Measurements from ENCODE around the gene C1orf21.

Gene C1orf21

DNA sequence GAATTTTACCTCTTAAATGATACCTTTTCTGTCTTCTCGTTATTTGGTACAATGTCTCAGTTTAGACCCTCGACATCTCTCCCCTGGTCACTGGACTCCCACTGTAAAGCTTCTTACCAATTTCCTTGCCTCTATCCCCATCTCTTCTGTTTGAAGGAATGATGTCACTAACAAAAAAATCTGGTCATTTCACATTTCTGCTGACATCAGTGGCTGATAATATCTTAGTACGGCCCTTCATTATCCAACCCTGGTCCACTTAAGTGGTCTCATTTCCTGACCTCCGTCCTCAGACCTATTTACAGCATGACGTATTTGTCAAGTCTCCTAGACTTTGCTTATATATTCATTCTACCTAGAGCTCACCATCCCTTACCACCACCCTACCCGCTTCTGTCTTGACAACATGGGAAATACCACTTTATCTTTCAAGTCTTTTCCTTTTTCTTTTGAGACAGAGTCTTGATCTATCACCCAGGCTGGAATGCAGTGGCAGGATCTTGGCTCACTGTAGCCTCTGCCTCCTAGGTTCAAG, 60.9 kb downstream of the C1orf21 start:
- DNase-seq (ENCODE audit: low read depth): no peak

GRCh38 chr1:184449916-184450315, 63.1 kb downstream of the C1orf21 start:
- DNase-seq (ENCODE audit: low read depth): no peak

GRCh38 chr1:184455786-184456185, 69.0 kb downstream of the C1orf21 start:
- no peak for DNase-seq (ENCODE audit: low read depth)

DNA sequence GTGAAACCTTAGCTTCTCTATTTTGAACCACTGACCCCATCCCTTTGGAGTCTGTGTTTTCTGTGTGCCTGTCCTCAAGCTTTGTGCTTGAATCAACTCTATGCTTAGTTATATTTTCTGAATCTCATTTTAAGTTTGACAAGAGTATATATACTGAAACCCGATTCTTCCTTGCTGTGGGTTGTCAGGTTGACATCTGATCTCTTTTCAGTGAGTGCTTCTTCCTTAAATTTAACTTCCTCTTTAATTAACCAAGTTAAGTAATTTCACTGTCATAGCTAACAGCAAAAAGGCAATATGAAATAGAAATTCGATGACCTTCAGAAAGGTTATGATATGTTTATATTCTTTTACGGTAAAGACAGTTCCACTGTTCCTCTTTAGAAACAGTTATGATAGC, 69.4 kb downstream of the C1orf21 start:
- DNase-seq (ENCODE audit: low read depth): no peak

- no peak for DNase-seq (ENCODE audit: low read depth)
These were observed 70.7 kb downstream of the C1orf21 start for GRCh38 chr1:184457500-184457899.

DNA sequence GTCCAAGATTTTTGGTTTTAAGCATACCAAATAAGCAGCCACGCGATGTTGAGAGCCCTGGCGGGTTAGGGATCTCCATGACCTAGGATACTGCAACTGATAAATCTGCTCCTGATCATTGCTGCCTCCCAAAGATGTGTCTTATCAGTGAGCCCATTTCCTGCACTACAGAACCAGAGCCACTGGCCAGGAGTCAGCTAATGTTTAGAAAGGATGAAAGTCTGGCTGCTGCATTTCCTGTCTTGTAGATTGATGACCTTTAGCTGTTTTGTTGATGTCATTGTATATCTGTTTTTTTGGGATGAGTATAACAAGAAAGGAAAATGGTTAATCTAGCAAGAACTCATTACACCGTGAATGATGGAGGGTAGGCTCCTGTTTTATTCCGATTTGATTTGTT, 74.5 kb downstream of the C1orf21 start:
- no peak for DNase-seq (ENCODE audit: low read depth)

GRCh38 chr1:184462155-184462554, 75.3 kb downstream of the C1orf21 start:
- no peak for DNase-seq (ENCODE audit: low read depth)

DNA sequence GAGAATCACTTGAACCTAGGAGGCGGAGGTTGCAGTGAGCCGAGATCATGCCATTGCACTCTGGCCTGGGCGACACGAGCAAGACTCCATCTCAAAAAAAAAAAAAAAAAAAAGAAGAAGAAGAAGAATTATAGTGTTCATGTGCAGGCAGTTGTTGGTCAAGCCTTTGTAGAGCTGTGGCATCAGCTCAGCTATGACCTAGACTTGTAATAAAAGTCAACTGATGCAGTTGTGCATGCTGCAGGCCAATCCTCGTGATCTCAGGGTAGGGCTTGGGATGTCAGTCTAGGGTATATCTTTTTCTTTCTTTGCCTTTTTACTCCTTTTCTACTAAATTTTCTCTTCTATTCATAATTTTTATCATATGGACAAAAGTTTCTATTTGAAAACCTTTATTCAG, 76.2 kb downstream of the C1orf21 start:
- DNase-seq (ENCODE audit: low read depth): no peak

DNA sequence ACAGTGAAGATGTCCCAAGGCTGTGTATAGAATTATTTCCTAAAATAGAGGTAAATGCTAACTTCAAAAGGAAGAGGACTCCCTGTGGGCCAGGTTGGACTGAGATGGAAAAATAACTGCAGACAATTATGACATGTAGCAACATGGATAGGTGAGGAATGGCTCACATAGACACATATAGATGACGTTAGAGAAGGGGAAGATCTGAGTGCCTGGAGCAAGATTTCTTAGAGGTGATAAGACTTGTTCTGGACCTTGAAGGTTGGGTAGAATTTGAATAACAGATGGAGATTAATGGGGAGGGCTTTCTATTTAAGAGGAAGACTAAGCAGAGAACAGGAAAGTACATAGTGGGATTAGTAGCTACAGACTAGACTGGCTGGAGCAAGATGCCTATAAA, 76.9 kb downstream of the C1orf21 start:
- DNase-seq (ENCODE audit: low read depth): no peak

DNA sequence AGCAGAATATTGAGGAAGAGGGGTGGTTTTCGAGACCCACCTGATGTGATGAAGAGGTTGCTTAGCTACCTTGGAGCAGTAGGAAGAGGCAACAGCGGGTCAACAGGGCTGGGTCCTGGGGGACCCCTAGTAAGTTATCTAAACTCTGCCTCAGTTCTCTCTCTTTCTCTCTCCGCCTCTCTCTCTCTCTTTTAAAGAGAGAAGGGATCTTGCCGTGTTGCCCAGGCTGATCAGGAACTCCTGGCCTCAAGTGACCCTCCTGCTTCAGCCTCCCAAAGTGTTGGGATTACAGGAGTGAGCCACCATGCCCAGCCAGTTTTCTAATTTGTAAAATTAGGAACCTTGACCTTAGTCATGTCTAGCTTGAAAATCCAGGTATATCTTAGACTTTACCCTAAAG, 77.9 kb downstream of the C1orf21 start:
- no peak for DNase-seq (ENCODE audit: low read depth)

DNA sequence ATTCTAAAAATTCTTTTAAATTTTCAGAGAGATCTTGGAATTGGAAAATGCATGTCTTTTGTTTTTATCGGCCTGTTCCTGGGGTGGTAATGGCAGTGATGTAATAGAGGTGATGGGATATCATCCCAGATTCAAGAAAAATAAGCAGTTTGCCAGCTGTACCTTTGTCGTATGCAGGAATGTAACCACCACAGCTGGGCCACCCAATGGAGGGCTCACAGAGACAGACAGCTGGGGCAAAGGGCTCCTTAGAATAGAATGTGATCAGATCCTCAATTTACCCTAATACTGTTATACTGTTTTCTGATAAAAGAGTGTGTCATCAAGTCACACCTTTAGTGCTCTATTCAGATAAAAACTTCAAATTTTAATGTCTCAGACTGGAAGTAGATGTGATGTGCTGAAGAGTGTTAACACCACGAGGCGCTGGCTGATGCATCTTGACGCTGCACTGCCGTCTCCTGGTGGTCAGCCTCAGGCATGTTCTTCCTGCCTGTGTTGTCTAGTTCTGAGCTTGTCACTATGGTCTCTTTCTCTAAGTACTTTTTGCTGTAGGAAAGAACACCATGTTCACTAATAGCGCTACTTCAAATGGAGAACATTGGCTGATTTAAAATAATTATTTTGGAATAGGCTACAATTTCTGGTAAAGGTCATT, 78.8 kb downstream of the C1orf21 start:
- DNase-seq (ENCODE audit: low read depth): no peak

GRCh38 chr1:184467295-184467694, 80.5 kb downstream of the C1orf21 start:
- DNase-seq (ENCODE audit: low read depth): no peak

GRCh38 chr1:184469396-184469795, 82.6 kb downstream of the C1orf21 start:
- DNase-seq (ENCODE audit: low read depth): no peak

DNA sequence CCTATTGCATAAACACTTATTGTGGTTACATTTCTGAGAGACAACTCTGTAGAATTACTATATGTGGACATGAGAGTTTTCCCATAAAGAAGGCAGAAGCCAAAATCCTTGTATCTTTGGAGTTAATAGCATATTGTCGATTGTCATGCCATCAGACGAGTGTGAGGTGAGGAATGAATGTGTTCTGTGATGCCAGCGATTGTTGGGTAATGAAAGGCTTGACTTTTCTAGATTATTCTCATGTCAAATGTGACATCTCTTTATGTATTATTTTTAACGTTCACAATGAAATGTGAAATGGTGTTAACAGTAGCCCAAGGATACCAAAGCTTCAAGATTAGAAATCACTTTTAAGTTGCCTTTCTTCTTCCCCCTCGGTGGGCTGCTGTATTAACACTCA, 84.9 kb downstream of the C1orf21 start:
- no peak for DNase-seq (ENCODE audit: low read depth)

DNA sequence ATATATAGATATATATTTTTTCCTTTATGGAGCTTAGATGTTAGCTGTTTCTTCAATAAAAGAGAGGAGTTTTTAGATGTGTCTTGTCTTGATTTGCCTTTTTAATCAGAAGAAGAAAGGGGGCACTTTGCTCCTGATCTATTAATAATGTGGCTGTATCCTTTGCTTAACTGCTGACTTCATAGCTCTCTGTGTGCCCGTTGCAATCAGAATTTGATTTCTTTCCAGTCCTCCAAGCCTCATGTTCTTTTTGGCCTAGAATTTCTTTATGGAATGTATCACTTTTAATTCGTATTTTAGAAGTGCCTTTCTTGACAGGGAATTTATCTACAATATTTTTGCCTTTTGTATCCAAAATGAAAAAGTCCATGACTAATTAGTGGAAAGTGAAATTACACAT, 85.3 kb downstream of the C1orf21 start:
- no peak for DNase-seq (ENCODE audit: low read depth)

DNA sequence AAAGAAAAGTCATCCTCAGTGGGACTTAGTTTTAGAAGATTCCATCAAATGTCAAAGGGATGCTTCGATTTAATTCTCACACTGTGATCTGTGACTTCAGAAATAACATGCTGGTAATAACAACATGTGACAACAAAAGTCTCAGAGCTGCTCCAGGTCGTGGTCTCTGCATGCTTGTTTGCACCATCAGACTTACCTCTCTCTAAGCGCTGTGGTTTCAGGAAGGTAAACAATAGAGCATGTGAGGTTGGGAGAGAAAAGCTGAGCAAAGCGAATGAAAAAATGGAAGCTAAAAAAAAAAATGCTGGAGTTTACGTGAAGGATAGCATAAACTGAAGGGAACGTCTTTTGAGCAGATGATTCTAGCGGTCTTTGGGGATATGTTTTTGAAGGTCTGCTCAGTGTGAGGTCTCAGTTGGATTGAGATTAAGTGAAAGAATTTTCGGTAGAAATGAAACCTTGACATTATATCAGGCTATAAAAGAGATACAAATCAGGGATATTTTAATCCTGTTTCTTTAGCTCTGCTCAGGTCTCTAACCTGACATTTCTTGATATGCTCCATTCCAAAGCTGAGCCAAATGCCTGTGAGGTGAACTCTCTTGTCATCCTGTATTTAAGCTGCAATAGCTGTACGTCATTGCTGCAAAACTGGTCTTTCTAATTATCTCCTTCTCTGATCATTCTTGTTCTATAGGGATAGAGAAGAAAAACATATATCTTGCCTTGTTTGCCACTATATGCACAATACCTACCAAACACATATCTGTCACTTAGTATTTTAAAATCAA, 86.5 kb downstream of the C1orf21 start:
- DNase-seq (ENCODE audit: low read depth): no peak

DNA sequence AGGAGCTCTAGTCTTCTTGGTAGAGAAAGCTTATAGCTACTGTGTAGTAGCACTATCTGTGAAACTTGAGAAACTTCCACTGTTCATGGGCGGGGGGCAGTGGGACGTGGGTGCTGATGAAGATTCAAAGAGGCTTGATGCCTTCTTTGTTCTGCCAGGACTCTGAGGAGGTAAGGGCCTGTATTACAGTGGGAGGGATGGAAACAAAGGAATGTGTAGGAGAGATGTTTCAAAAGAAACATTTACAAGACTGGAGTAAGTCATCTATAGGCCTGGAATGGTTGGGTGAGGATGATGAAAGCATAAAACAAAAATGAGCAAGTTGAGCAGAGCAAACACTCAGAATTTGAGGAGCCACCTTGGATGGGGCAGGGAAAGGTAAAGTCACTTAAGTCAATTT, 89.4 kb downstream of the C1orf21 start:
- no peak for DNase-seq (ENCODE audit: low read depth)

DNA sequence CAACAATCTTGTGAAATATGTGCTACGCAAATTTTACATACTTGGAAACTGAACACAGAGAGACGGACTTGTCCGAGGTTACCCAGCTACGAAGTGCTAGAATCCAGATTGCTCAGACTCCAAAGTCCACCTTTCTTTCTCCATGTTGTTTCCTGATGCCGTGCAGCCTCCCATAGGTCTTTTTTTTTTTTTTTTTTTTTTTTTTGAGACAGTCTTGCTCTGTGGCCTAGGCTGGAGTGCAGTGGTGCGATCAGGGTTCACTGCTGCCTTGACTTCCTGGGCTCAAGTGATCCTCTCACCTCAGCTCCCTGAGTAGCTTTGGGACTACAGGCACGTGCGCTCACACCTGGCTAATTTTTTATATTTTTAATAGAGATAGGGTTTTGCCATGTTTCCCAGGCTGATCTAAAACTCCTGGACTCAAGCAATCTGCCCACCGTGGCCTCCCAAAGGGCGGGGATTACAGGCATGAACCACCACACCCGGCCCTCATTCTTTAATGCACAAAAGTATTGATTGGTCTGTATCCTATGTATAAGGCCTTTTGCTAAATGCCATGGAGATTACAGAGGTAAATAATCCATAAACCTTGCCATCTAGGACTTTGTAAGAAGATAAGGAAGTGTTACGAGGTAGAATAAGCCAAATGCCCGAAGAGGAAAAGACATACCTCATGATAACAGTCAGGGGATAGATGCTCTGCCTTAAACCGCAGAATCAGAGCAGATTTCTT, 92.8 kb downstream of the C1orf21 start:
- no peak for DNase-seq (ENCODE audit: low read depth)

DNA sequence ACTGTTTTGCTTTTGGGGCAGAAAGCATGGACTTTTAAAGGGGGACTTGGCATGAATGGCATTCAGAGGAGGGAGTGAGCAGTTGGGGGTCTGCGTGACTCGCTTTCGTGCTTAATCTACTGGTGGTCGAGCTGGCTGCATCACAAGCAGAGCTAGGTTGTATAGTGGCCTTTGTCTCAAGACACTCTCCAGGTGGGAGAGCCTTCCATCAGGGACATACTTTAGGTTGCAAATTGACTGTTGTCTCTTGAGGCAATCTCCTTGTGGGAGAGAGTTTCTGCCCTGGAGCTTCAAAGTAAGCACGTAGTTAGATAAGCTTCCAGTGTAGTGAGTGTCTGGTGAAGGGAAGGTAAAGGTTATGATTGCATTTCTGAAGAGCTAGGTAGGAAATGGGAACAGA, 93.9 kb downstream of the C1orf21 start:
- no peak for DNase-seq (ENCODE audit: low read depth)

DNA sequence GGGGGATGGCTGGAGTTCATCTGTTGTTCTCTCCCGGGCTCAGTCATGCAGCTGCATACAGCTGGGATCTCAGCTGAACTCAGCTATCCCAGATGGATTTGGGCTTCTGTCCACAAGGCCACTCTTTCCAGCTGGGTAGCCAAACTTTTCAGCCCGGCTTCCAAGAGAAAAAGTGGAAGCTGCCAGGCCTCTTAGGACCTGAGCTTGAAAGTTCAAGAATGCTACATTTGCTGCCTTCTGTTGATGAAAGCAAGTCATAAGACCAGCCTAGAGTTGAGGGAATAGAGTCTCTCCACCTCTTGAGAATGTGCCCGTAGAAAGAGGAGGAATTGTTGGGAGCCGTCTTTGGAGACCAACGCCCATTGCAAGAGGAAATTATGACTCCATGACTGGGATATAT, 95.3 kb downstream of the C1orf21 start:
- DNase-seq (ENCODE audit: low read depth): no peak

DNA sequence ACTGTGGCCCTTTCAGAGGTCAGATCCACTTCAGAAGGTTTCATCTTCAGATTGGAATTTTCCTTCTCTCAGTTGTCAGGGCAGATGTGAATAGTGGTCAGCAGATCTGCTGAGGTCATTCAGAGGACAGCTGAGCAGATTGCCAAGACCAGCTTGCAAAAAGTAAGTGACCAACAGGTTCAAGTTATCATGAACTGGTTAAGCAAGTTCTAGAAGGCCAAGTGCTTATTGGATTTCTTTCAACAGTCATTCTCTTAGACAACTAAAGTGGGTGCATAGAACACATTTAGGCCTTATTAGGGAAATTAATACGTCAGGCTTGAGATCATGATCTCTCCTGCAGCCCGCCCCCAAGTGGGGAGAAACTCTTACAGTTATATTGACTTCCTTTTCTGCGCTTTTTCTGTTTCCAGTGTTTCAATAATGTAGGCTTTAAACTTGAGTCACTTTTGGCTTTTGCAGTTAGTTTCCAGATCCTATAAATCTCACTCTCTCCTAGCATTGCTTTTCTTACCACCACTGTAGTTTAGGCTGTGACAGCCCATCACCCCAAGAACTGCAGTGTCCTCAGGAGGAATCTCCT, 96.4 kb downstream of the C1orf21 start:
- no peak for DNase-seq (ENCODE audit: low read depth)

Measured in stimulated activated CD8-positive, alpha-beta memory T cell treated with anti-CD3 and anti-CD28 coated beads, Interleukin-12 subunit alpha, Interleukin-12 subunit beta, amount 100 ng/mL, for 1 hour (primary cell).